Peyer's patch (tissue), 4 donors: ENCODE measurements around the gene CLDN14. TPM values are rescaled to one million over a fixed set of nuclear protein-coding genes. Genes with fewer than 3 reads are reported as not detected.

Source experiments
- DNase-seq, 3 donors: peaks; one replicate each; pipeline ENCODE4 v3.0.0-alpha.2; 2017 to 2019
- H3K27ac ChIP-seq, 4 donors: fragments of 200-600 bp; sonication (generic); one replicate each; pipeline ENCODE4 v1.5.1; 2016 to 2019
- H3K27me3 ChIP-seq, 2 donors: fragments of 200-600 bp; sonication (generic); one replicate each; pipeline ENCODE4 v1.5.1; 2019
- H3K36me3 ChIP-seq, 3 donors: fragments of 200-600 bp; sonication (generic); one replicate each; pipeline ENCODE4 v1.5.1; 2016 to 2019
- H3K4me1 ChIP-seq, 4 donors: fragments of 200-600 bp; sonication (generic); one replicate each; pipeline ENCODE4 v1.5.1; 2016 to 2019
- H3K4me3 ChIP-seq, 4 donors: fragments of 200-600 bp; sonication (generic); 1 replicate in 3 of 4; 2 replicates in 1 of 4; pipeline ENCODE4 v1.5.1; 2016 to 2019; ENCODE audit warnings: mild to moderate bottlenecking in 1 of 4
- H3K9me3 ChIP-seq, 4 donors: fragments of 200-600 bp; sonication (generic); one replicate each; pipeline ENCODE4 v1.5.1; 2016 to 2019; ENCODE audit warnings: mild to moderate bottlenecking in 1 of 4
- POLR2A ChIP-seq, 2 donors: fragments of 450-650 bp; IDR thresholded peaks; one replicate each; pipeline ENCODE4 v1.5.1; 2017; ENCODE audit warnings: antibody characterized with exemption in 2 of 2, mild to moderate bottlenecking in 2 of 2, moderate library complexity in 2 of 2
- total RNA-seq, 4 donors: library from RNA; depleted of rRNA; stranded (reverse); fragments of >200 nt; gene quantifications; one replicate each; pipeline ENCODE4 v1.1.0, GENCODE V29; 2016
- TF ChIP-seq, protein P1 (sequence below), 6 experiments: fragments of 450-650 bp in 4 of 6; fragments of 200-600 bp in 2 of 6; sonication (generic) in 1 of 6; IDR thresholded peaks; one replicate each; pipeline ENCODE4 v1.5.1; 2017 to 2019; ENCODE audit warnings: antibody characterized with exemption in 6 of 6, mild to moderate bottlenecking in 3 of 6, moderate library complexity in 1 of 6

The CLDN14 gene
- total RNA-seq, 4 donors from 2014 or later = not detected

DNA sequence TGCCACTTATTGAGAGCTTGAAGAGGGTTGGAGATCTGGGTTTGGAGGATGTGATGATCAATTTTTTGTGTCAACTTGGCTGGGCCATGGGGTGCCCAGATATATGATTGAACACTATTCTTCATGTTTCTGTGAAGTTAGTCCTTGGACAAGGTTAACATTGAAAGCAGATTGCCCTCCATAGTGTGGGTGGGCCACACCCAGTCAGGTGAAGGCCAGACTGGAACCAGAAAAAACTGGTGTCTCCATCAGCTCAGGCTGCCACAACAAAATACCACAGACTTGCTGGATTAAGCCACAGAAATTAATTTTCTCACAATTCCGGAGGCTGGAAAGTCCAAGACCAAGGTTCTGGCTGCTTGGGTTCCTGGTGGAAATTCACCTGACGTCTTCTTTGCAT lies 7.5 kb downstream of the CLDN14 start:
- Histone ChIP-seq H3K4me3 (no peak overlapping the region), H3K9me3 (no peaks in the 10 kb centered on the region), H3K4me1 (no peaks in the 10 kb centered on the region), H3K27ac (no peak overlapping the region), H3K36me3 (no peaks in the 10 kb centered on the region), H3K27me3 (no peaks in the 10 kb centered on the region)
- TF ChIP-seq, protein P1, sequence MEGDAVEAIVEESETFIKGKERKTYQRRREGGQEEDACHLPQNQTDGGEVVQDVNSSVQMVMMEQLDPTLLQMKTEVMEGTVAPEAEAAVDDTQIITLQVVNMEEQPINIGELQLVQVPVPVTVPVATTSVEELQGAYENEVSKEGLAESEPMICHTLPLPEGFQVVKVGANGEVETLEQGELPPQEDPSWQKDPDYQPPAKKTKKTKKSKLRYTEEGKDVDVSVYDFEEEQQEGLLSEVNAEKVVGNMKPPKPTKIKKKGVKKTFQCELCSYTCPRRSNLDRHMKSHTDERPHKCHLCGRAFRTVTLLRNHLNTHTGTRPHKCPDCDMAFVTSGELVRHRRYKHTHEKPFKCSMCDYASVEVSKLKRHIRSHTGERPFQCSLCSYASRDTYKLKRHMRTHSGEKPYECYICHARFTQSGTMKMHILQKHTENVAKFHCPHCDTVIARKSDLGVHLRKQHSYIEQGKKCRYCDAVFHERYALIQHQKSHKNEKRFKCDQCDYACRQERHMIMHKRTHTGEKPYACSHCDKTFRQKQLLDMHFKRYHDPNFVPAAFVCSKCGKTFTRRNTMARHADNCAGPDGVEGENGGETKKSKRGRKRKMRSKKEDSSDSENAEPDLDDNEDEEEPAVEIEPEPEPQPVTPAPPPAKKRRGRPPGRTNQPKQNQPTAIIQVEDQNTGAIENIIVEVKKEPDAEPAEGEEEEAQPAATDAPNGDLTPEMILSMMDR (IDR thresholded peaks at IDR 0.05) = no peak
- no peak for TF ChIP-seq POLR2A (IDR thresholded peaks at IDR 0.05)
- no peak for DNase-seq

DNA sequence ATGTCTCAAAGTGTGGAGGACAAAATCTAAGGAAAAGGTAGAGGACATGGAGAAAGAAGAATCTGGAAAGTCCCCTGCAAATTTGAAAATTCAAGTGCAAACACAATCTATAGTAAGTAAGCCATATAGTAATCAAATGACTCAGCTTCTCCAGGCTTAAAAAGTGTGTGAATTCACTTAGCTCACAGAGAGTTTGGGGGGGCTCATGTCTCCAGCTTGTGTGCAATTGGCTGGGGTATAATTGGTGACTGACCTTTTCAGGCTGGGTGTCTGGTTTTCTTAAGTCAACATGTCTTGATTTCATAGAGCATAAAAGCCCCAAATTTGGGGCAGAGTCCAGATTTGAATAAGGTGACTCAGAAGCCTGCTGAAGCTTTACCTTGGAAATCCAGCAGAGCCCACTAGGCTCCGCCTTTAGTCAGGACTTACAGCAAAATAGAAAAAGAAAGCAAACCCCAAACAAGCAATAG lies 8.6 kb downstream of the CLDN14 start:
- no peak overlapping the region for H3K27ac ChIP-seq
- no peaks in the 10 kb centered on the region for H3K4me1 ChIP-seq
- no peak for DNase-seq
- no peak overlapping the region for H3K4me3 ChIP-seq
- TF ChIP-seq, protein P1 (IDR thresholded peaks at IDR 0.05) = no peak
- TF ChIP-seq POLR2A (IDR thresholded peaks at IDR 0.05) = no peak
- no peaks in the 10 kb centered on the region for H3K36me3 ChIP-seq
- H3K27me3 ChIP-seq = no peaks in the 10 kb centered on the region
- H3K9me3 ChIP-seq = no peaks in the 10 kb centered on the region

DNA sequence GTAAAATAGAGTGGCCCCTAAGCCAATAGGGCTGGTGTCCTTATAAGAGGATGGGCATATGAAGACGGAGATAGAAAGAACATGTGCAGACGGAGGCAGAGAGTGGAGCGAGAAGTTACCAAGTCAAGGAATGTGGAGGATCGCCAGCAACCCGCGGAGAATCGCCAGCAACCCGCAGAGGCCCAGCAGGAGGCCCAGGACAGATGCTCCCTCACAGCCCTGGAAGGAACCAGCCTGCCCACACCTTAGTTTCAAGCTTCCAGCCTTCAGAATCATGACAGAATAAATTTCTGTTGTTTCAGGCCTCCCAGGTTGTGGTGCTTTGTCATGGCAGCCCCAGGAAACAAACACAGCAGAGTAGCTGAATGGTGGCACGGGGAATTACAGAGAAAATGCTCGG lies 9.6 kb downstream of the CLDN14 start:
- Histone ChIP-seq H3K36me3 (no peaks in the 10 kb centered on the region), H3K4me1 (no peaks in the 10 kb centered on the region), H3K9me3 (no peaks in the 10 kb centered on the region), H3K27ac (no peak overlapping the region), H3K27me3 (no peaks in the 10 kb centered on the region), H3K4me3 (no peak overlapping the region)
- no peak for DNase-seq
- TF ChIP-seq POLR2A (IDR thresholded peaks at IDR 0.05) = no peak
- TF ChIP-seq, protein P1 (IDR thresholded peaks at IDR 0.05) = no peak

DNA sequence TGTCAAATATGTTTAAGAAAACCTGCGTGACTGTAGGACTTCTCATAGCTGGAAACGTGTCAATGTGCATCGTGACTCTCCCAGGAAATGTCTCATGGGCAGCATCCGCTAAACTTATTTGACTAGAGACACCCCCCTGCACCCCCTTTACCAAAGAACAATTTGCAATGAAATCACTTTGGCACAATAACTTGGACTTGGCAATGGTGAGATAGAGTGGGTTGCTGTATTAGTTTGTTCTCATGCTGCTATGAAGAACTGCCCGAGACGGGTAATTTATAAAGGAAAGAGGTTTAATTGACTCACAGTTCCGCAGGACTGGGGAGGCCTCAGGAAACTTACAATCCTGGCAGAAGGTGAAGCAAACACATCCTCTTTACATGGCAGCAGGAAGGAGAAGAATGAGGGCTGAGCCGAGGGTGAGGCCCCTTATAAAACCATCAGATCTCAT lies 13.8 kb downstream of the CLDN14 start:
- H3K27me3 ChIP-seq = no peaks in the 10 kb centered on the region
- H3K4me1 ChIP-seq = no peaks in the 10 kb centered on the region
- H3K9me3 ChIP-seq = no peaks in the 10 kb centered on the region
- H3K27ac ChIP-seq = no peak overlapping the region
- TF ChIP-seq POLR2A (IDR thresholded peaks at IDR 0.05) = no peak
- TF ChIP-seq, protein P1 (IDR thresholded peaks at IDR 0.05) = no peak
- H3K36me3 ChIP-seq = no peaks in the 10 kb centered on the region
- DNase-seq = no peak
- H3K4me3 ChIP-seq = no peak overlapping the region

DNA sequence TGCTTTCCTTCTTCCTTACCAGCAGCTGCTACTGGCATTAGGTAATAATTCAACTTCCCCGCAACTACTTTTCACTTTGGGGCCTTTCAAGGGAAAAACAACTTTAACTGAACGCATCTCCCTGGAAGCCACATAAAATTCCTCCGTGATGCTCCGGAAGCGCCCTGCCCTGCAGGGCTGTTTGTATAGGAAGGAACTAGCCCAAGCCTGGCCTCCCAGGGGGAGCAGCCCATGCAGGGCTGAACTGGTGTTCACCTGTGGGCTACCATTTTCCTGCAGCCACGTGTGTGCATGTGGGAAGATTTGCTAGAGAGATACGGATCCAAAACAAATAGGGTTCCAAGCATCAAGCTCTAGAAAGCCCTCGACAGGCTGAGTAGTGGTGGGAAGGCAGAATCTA lies 14.4 kb downstream of the CLDN14 start:
- Histone ChIP-seq H3K4me1 (no peaks in the 10 kb centered on the region), H3K36me3 (no peaks in the 10 kb centered on the region), H3K27ac (no peak overlapping the region), H3K9me3 (no peaks in the 10 kb centered on the region), H3K4me3 (no peak overlapping the region), H3K27me3 (no peaks in the 10 kb centered on the region)
- no peak for DNase-seq
- TF ChIP-seq, protein P1 (IDR thresholded peaks at IDR 0.05) = no peak
- no peak for TF ChIP-seq POLR2A (IDR thresholded peaks at IDR 0.05)

DNA sequence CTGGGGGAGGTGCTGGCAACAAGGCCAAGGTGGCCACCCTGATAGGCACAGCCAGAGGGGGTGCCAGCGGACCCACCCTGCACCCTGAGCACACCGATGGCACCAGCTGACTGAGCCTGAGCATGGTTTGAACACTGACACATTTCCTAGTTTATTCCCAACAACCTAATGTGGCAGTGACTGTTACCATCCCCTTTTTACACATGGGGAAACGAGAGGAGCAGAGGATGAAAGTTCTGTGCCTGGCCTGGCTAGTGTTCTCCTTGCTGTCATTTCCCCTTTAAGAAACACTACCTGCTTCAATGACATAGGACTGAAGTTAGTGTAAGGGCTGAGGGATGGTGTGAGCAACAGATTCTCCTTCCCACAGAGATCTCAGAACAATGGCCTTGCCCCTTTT lies 15.3 kb downstream of the CLDN14 start:
- H3K27ac ChIP-seq = no peak overlapping the region
- no peak overlapping the region for H3K4me3 ChIP-seq
- DNase-seq = no peak
- H3K36me3 ChIP-seq = no peaks in the 10 kb centered on the region
- no peaks in the 10 kb centered on the region for H3K9me3 ChIP-seq
- no peaks in the 10 kb centered on the region for H3K27me3 ChIP-seq
- no peak for TF ChIP-seq POLR2A (IDR thresholded peaks at IDR 0.05)
- TF ChIP-seq, protein P1 (IDR thresholded peaks at IDR 0.05) = no peak
- H3K4me1 ChIP-seq = no peaks in the 10 kb centered on the region
